Germinal center (tissue), 1 donor: Measurements from ENCODE around the gene AMER3.
A peak's percentile ranks its signal among the peaks of the same experiment; 100 is the strongest.

Source experiments
- DNase-seq: peaks from one replicate; pipeline ENCODE4 v3.0.0; 2012; ENCODE audit warnings: mixed read lengths, low spot score

AMER3 gene

DNA sequence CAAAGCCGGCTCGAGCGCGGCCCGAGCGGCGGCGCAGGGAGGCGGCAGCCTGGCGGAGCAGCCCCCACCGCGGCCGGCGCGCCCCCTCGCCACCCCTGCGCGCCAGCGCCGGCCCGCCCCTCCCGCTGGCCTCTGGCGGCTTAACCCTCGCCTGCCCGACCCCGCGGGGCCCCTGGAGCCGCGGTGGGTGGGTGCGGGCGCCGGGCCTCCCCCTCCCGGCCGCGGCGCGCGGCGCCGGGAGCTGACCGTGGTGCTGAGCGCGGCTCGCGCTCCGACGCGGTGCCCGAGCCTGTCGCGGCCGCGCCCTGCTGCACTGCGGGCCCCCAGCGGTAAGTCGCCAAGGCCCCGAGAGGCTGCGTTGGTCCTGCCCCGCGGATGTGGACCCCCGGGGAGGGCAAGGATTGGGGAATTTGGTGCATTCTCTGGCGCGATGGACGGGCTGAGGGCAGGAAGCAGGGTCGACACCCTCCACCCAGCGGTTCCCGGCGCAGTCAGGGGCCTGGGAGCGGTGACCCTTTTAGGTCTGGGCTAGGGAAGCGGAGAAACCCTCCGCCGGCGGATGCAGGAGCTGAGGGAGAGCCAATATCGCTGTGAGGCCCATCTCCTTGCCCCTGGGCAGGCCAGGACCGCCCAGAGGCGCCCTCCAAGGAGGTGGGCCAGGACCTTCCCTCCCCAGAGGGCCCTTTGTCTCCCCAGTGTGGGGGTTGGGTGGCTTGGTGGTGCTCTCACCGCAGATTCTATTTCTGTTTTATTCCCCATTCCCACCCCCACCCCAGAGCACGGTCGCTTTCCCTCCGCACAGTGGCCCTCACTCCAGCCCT, 923 bp downstream of the AMER3 start:
- peak; percentile 50 for DNase-seq

DNA sequence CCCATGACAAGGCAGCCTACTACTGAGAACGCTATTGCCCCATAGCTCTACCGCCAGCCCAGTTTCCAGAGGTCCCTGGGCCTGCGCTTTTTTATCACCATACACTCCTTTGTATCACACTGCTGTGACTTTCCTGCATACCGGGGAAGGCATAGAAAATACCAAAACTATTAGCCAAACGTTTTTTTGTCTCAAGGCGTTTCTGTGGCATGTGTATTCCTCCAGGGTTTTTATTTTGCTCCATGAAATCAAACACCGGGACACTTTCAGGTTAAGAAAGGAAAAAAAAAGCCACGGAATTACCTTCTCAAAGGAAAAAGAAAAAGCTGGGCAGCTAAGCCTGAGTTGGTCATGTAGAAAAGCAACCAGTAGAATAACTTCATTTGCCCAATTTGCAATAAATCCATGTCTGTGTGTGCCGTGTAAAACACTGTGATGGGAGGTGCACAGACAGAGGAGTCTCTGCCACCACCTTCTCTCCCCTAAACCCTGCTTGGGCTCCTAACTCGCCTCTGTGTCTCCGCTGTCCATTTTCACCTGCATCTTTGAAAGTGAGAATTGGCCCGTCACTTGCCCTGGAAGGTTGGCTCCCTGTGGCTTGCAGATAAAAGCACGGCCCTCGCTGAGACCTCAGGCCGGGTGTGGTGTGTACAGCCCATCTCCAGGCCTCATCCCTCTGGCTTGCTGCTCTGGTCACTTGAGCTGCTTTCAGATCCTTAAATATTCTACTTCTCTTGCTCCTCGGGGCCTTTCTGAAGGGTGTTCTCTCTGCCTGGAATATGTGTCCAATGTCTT, 1.7 kb downstream of the AMER3 start:
- DNase-seq, result no peak

- DNase-seq, result no peak
Measured at GRCh38 chr2:130759906-130760753, 4.8 kb downstream of the AMER3 start.

GRCh38 chr2:130760754-130761751, 5.7 kb downstream of the AMER3 start:
- no peak for DNase-seq

GRCh38 chr2:130762031-130762909, 6.9 kb downstream of the AMER3 start:
- DNase-seq, result no peak

- DNase-seq, result no peak
Measured at GRCh38 chr2:130762910-130763385, 7.6 kb downstream of the AMER3 start.

GRCh38 chr2:130763405-130763804, 8.1 kb downstream of the AMER3 start:
- no peak for DNase-seq

DNA sequence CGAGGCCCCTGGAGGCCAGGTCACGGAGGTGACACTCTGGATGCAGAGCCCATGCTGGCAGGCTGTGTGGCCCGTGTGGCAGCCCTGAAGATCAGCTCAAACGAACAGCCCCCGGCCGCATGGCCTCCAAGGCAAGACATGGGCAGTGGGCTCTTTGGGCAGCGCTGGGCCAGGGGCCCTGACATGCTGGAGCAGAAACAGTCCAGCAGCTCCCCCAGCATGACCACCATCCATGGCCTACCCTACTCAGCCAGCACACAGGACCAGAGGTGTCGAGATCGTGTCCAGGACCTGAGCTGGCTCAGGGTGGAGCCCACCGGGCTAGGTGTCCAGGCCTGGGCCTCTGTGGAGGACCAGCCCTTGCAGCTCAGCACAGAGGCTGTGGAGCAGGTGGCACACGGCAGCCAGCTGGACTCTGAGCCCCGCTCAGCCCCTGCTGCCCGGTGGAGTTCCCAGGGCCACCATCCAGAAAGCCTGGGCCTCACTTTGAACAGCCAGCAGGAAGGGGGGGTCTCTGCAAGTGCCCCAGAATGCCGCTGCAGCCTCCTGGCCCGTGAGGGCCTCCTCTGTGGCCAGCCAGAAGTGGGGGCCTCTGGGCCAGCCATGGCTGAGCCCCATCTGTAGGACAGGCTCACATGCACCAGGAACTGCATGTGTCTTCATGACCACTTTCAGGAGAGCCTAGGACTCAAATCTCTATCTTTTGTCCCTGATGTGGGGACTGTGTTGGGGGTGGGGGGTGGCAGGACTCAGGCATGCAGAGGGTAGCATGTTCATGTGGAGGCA, 8.9 kb downstream of the AMER3 start:
- no peak for DNase-seq

DNA sequence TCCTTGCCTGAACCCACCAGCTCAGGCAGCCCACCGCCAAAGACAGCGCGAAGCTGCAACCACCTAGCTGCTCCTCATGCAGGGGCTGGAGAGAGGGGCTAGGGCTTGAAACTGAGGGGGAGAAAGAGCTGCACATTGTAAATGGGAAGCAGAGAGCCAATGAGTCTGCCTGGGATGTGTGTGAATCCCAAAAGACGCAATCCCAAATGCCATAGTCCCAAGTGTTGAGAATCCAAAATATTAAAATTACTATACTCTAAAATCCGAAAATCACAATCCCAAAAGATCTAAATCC, 9.4 kb downstream of the AMER3 start:
- no peak for DNase-seq

- DNase-seq, result no peak
Measured at GRCh38 chr2:130765464-130765863, 10.1 kb downstream of the AMER3 start.

GRCh38 chr2:130766037-130766436, 10.7 kb downstream of the AMER3 start:
- DNase-seq, result no peak

DNA sequence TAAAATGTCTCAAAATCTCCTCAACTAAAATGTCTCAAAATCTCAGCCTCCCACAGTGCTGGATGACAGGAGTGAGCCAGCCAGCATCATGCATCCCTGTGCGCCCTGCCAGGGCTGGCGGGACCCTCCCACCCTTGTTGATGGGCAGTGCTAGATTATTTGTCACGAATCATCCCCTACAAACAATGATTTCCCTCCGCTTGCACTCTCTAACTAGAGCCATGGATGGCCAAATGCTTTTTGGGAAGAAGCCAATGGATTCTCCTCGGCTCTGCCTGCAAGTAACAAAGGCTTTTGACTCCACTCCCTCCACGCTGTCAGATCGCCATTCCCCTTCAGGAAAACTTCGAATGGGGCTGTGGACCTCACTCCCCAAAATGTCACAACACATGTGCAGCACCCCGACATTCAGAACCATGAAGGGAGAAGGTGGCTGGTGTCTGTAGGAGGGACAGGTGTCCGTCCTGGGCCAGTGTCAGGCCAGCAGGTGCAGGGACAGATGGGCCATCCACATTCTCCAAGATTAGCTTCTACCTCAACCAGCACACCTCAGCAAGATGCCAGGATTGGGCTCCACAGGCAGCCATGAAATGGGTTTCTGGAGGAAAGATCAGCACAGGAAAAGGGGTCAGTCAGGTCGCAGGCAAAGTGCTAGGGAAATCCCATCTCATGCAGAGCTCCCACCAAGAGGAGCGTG, 11.5 kb downstream of the AMER3 start:
- no peak for DNase-seq

DNA sequence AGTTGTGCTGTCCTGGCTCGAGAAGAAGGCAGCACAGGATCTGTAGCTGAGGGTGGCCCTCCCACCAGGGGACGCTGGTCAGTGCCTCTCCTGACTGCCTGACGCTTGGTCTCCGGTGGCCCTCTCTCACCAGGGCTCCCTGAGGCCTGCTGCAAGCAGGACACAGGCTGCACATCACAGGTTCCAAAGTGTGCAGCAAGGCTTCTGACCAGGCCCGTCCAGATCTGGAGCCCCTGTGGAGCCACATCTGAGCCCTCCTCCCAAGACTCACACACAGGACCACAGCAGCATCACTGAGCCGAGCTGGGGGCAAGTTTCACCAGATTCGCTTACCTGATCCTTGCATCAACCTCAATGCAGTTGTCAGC, 12.1 kb downstream of the AMER3 start:
- no peak for DNase-seq

GRCh38 chr2:130768191-130768855, 13.0 kb downstream of the AMER3 start:
- no peak for DNase-seq

DNA sequence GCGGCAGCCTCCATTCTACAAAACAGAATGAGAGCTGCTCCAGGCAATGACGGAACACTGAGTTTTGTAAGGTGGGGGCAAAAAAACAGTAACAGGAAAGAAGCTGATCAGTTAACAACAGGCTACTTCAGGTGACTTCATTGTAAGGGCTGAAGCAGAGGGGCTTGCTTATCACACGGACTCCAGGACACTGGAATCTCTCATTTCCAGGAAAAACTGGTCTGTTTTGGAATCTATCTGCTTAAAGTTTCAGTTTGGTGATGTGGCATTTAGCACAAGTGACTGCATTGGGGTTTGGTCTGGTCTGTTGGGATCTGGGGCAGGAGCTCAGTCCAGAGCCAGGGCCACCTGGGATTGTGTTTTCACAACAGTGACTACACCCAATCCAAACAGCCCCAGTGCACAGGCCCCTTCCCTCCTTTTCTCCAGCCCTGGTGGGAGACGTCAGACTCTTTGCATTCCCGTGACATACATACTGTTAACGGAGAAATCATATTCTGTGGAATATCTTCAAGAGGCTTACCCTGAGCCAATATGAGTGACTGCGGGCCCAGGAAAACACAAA, 14.1 kb downstream of the AMER3 start:
- no peak for DNase-seq

DNA sequence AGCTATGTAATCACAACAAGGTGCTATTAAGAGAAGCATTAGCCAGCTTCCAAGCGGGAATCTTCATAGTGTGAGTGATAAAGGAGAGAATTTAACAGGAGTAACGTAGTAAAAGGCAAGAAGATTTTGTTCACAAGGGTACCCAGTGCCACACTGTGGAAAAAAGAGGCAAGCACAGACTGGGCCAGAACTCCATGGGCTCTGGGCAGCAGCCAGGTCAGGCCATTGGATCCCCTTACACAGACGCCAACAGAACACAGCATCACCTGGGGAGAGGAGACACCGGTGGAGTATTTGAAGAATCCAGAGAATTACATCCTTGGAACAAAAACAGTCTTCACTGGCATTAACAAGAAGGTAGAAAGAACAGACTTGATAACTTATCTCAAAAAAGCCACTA, 21.2 kb downstream of the AMER3 start:
- no peak for DNase-seq

DNA sequence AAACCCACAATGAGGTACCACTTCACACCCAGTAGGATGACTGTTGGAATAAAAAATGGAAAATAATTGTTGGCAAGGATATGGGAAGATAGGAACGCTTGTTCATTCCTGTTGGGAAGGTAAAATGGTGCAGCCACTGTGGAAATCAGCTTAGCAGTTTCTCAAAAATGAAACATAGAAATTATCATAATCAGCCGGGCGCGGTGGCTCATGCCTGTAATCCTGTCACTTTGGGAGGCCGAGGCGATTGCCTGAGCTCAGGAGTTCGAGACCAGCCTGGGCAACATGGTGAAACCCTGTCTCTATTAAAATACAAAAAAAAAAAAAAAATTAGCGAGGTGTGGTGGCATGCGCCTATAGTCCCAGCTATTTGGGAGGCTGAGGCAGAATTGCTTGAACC, 23.4 kb downstream of the AMER3 start:
- DNase-seq, result no peak

DNA sequence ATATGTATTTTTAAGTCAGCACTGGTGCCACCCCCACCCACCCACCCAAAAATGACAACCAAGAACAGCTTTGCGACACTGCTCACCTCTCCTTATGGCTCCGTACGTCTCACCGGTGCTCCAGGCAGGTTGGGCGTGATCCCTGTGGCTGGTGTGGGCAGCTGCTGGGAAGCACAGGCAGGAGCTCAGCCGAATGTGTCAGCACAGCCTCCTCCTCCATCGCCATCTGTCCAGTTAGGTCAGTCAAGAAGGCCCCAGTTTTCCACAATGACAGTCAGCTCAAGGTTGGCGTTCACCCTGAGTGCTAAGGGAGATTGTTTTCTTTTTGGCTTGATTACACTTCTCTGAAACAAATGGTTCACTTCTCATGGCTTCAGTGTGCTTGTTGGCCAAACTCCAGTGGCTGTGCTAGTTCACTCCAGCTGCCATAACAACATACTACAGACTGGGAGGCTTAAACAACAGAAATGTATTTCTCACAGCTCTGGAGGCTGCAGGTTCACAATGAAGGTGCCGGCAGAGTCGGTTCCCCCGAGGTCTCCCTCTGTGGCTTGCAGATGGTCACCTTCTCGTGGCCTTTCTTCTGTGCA, 30.2 kb downstream of the AMER3 start:
- no peak for DNase-seq
